Left renal pelvis (tissue), 4 donors: Measurements from ENCODE around the gene C6. TPM values are rescaled to one million over a fixed set of nuclear protein-coding genes. Genes with fewer than 3 reads are reported as not detected.
"Not testable (repeated sequence)": the region's sequence is repeated elsewhere in the genome, so short reads cannot be mapped to it uniquely, and the experiment has no call there.

Experiments used
- DNase-seq, 4 donors: peaks; one replicate each; pipeline ENCODE4 v3.0.0-alpha.2; 2013; ENCODE audit warnings: low read depth in 4 of 4, low spot score in 3 of 4
- polyA plus RNA-seq, 4 donors: library from polyadenylated mRNA; unstranded; fragments of 120-200 nt; gene quantifications; one replicate each; pipeline ENCODE4 v1.2.1, GENCODE V29; 2013; ENCODE audit not compliant: insufficient read length in 4 of 4

C6 gene
- 1 to 10 TPM in 3 of 4 donors, under 1 TPM in 1; 0.44 to 3.4 (median 2.3) TPM for polyA plus RNA-seq

DNA sequence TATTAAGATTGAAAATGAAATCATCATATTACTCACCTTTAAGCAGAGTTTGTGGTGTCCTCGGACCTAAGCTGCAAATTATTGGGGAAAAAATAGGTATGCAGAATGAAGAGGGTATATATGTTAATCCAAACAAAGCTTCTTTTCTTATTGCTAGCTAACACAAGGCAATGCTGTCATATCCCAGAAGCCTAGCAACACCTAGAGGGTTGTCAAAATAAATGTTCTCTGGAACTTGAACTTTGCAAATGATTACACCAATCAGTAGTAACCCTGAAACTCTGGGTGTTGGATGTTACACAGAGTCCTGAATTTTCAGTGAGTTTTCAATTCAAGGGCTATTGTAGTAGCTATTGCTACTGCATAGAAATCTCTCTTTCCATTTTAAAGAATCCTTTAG is at the start of gene C6:
TSS of gene C6 (minus strand) at position 193 of the 400 bp plus-strand sequence. CDS start 10,302 bp downstream, outside the sequence.
- DNase-seq: no peak

DNA sequence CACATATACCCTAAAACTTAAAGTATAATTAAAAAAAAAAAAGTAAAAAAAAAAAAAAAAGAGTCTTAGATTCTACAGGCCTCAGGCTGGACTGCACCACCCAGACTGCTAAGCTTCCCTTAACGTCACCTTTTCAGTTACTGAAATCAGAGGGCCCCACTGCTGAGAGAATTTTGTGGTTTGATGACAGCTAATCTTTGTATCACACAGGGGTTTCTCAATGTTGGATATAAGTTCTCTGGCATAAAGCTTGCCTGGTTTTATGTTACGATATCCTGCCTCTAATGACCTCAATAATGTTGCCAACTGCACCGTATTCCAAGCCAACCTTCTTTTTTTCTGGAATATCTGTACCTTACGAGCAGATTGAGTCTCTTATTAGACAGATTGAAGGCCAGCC is 43.1 kb upstream of the C6 start:
- no peak for DNase-seq

DNA sequence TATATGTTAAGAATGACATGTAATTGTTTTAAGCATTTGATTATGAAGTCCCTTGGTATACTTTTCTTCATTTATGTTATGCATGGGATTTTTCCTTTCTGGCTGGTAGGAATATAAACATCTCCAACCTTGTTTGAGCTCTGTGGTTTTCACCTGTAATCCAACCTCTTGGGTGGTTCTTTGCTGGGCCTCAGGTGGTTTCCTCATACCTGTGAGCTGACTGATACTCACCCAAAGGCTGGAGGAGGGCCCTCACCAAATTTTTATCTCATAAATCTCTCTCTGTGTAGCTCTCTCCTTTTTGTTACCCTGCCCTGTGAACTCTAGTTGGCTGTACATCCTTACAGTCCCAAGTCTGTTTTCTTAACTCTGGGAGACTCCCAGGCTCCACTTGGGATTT is 39.8 kb upstream of the C6 start:
- no peak for DNase-seq

DNA sequence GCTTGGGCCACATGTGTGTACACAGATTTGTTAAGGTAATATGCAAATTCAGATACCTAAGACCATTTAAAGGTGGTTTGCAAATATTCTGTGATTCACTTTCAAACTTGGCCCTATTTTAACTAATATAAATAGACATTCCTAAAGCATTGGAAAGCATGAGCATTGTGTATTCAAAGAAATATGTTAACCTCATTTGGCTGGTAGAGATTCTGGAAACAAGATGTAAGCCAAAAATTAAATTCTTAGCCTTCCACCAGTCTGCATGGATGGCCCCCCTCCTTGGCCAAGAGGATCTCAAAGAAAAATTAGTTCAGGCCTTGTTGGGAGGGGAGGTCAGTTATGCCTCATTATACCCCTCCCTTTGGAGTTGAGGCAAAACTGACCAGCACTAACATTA is 38.7 kb upstream of the C6 start:
- no peak for DNase-seq

DNA sequence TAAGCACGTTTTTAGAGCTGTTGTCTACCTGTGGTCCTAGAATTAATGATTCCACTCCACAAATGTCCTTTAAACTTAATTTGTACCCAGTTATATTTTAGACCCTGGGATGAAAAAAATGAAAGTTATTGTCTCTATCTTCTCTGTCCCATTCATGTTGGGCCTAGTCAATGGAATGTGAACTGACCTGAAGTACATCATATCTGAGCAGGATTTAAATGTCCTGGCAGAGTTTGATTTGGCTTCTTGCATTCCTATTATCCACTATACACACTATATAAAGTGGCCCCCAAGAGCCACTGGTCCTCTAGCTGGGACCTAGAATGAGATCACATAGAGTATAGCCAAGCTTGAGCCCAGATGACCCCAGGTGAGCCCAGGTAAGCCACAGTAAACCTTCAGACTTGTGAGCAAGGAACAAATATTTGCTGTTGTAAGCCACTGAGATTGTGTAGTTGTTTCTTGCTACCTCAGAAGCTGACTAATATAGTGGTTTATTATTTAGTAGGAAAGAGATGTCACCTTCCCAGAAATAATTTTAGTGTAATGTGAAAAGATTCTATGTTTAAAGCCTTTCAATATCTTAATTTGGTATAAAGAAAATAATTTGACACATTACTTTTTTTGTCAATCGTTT is 37.1 kb upstream of the C6 start:
- no peak for DNase-seq

DNA sequence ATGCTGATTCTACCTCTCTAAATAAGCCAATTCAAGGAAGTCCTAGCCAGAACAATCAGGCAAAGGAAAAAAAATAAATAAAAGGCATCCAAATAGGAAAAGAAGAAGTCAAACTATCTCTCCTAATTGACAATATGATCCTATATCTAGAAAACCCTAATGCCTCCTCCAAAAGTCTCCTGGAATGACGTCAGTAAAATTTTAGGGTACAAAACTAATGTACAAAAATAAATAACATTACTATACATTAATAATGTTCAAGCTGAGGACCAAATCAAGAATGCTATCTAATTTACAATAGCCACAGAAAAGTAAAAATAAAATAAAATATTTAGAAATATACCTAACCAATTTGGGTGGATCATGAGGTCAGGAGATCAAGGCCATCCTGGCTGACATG is 33.8 kb upstream of the C6 start:
- DNase-seq: no peak

DNA sequence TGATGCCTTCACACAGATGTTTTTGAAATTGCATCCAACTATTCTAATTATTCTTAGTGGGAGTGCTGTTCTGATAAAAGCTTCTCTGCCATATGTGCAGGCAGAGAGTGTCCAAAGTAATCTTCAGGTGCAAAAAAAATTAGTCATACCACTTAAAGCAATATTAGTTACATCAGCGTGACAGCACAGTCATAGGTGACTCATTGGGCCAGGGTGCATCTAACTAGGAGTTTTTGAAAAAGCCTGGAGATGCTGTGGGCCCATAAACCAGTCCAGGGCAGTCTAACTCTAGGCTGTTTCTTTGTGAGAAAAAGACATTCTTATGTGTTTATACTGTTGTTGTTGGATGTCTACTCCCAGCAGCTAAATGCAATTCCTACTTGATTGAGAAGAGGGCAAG is 33.0 kb upstream of the C6 start:
- no peak for DNase-seq

DNA sequence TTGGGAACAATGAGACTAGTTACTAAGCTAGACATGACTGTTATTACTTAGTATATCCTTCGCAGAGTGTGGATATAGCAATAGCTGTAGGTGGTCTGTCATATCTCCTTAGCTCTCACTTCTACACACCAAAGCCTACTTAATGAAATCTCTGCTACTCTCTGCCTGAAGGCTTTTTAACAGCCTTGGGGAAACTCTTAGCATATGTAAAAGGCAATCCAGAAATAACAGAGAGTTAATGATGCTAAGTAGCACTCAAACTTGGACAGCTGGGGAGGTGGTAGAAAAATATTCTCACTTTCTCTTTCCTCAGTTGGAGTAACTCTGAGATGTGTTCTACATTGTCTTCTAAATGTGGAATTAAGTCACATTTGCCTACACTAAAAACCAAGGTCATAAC is 30.2 kb upstream of the C6 start:
- no peak for DNase-seq

DNA sequence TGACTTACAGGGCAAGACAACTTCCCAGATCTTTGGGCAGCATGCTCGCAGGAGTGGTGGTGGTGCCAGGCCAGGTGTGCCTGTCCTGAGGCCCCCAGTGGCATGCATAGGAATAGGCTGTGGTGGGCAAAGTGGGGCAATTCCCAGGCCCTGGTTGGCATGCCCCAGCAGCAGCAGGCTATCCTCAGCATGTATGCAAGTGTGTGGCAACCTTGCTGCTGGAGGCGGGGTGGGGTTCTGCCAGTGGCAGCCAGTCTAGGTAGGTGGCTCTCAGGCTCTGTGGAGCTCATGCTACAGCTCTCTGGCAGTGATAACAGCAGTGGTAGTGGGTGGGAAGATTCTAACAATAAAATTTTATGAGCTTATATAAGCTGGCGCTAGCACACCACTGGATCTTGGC is 27.7 kb upstream of the C6 start:
- no peak for DNase-seq

DNA sequence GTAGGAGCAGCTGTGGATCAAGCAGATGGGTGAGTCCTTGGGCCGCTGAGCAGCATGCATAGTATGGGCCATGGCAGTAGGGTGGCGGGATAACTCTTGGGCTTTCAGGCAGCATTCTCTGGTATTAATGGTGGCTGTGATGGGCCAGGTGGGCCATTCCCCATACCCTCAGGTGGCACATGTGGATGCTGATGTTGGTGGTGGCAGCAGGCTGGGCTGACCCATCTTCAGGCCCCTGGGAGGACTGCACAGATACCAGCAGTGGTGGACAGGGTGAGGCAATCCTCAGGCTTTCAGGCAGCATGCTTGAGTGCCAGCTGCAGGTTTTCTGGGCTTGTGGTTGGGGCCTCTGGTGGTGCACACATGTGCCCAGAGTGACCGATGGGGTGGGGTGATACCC is 27.1 kb upstream of the C6 start:
- DNase-seq: no peak

DNA sequence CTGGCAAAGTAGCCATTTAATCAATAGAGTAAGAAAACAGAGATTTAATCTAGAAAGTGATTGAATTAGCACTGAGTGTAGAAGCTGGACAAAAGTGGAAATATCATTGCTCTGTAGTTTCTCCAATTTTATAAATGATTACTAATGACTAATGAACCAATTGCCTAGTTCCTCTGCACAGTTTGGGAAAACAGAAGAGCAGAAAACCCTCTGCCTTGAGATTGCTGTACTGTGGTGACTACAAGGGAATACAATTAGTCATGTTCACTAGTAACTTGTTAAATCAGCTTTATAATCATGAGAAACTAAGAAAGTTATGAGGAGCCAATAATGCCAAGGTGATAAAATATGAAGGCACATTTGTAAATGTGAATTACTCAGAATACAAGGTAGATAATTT is 21.1 kb upstream of the C6 start:
- DNase-seq: no peak

DNA sequence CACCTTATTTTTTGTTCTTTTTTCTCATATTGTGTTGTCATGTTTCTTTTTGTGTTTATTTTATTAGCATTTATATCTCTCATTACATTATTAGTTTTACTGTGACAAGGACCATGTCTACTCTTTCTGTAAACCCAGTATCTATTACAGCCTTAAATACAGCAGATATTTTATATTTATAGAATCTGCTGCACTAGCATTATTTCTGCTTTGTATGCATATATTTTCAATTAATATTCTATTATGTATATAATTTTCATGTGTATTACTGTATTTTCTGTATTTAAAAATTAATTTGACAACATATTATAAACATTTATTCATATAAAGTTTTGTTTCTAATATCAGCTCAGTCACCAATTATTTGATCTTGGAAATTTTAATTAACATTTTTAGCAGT is 19.5 kb upstream of the C6 start:
- DNase-seq: no peak

DNA sequence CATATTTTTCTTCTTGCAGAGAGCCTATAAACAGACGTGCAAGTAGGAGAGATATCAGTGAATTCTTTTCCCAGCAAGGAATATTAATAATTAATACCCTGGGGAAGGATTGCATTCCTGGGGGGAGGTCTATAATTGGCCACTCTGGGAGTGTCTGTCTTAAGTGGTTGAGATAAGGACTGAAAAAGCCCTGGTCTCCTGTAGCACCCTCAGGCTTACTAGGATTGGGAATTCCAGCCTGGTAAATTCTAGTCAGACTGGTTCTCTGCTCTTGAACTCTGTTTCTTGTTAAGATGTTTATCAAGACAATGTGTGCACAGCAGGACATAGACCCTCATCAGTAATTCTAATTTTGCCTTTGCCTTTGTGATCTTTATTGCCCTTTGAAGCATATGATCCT is 16.9 kb upstream of the C6 start:
- not testable (repeated sequence) for DNase-seq

DNA sequence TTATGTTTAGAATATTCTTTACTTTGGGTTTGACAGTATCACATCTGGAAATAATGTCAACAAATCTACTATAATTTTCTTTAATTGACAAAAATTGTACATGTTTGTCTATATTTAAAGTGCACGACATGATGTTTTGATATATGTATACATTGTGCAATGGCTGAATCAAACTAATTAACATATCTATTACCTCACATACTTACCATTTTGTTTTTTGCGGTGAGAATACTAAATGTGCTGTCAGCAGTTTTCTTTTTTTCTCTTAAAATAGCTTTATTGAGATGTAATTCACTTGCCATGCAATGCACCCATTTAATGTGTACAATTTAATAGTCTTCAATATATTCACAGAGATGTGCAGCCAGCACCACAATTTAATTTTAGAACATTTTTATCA is 10.6 kb upstream of the C6 start:
- no peak for DNase-seq

DNA sequence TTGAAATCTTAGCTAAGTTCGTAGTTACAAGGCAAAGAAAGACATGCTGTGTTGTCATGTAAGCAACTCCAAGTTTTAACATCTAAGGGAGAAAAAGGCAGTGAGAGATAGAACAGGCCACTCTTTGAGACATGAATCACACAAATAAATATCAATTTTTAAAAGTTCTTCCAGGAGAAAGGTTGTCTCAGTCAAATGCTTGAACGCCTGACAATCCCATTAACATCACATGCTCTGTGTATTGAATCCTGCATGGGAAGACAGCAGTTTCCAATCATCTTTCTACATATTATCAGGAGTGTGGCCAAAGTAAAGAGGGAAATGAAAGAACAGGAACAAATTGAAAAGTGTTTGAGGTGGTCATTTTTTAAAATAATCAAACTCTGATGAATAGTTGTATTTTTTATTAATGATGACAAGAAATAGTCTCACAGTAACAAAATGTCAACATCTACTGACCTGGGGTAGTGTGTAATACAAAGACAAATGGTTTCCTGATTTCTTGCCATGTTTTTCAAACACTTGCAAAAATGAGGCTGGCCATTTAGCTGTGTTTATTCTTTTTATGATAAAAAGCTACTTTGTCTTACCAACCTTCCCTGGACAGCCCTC is 6.4 kb upstream of the C6 start:
- DNase-seq: no peak

DNA sequence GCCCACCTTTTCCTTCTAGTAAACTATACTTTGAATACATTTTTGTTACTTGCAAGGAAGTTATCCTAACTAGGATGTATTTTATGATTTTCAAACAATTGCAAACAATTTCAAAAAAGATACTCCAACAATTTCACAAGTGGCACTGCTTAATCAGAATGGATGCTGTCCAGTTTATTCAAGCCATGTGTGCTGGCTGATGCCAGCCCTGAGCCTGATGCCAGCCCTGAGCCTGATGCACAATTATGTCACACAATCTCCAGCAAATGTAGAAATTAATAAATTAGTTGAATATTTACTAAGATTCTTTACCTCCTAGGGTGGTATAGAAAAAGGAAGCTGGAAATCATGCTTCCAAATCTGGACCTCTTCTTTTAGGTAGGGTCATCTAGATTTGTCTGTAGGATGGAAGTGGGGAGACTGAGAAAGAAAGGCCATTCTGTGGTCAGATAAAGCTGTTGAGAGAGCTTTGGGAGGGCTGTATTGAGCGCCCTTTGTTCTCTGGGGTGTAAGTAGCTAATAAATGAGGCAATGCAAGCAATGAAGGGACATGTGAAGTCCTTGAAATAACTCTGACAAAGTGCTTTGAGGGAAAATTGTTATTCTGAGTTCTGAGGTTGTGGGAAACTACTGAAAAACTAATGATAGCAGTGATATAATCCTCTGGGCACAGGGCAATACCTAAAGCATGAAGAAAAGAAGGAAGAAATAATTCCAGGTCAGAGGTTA is 5.8 kb upstream of the C6 start:
- no peak for DNase-seq

DNA sequence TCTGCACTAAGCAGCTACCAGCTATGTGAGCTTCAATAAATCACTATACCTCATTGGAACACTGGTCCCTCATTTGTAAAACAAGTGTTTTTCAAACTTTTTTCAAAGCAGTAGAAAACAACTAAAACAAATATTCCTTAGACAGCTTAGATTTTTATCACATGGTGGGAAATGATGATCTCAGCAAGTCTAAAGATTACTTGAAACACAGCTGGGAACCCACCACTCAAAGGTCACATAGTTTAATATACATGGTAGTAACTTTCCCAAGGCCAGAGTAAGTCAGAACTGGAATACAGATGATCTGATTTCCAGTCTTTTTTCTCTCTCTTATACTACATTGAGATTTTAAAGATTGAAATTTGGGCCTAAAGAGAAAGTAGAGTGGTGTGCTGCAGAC is 850 bp upstream of the C6 start:
- no peak for DNase-seq

DNA sequence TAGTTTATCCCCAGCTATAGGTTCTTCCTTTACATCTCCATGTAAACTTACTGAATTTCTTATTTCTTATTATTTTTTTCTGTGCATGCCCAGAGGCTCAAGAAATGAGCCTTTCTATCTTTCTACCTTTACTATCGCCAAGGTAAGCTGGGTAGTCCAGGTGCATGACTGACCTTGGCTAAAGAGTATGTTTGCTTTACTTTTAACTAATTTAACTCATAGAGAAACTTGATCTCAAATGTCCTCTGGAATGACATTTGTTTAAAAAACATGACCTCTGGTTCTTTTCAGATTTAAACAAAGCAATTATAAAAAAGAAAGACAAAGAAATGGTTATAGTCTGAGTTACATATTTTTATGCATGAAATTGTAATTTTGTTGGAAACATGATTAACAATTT is 397 bp downstream of the C6 start:
- DNase-seq: no peak

DNA sequence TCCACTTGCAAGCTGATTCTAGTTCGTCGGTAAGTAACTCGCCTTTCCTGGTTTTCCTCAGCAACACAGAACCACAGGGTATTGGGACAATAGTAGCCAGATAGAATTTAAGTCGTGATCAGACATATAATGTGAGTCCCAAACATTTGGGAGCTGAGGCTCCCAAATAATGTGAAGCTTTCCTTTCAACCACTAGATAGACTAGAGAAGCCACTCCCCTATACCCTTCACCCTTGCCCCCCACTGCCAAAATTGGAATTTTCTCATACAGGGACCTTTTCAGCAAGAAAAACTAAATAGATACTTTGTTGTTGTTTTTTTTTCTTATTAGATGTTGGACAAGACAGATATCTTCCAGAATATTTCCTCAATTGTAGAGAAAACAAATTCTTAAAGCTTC is 1.9 kb downstream of the C6 start:
- no peak for DNase-seq

DNA sequence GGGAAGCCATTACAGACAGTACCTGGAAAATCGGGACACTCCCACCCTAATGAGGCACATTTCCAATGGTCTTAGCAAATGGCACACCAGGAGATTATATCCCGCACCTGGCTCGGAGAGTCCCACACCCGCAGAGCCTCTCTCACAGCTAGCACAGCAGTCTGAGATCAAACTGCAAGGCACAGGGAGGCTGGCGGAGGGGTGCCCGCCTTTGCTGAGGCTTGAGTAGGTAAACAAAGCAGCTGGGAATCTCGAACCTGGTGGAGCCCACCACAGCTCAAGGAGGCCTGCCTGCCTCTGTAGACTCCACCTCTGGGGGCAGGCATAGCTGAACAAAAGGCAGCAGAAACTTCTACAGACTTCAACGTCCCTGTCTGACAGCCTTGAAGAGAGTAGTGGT is 7.9 kb downstream of the C6 start:
- not testable (repeated sequence) for DNase-seq

DNA sequence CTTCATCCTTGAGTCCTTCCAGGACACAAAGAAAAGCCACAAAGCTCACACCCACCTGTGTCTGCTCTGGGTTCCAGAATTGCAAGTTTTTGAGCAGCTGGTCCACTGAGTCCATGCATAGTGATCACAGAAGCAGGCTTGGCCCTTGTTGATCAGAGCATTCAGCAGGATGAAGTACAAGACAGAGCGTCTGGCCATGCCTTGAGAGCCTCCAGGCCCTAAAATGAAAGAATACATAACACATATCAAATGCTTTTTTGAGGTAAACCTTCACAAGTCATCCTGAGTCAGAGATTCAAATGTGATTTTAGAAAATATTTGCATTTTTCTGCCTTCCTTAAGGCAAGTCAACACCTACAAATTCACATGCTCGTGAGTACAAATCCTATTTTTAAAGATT is 10.3 kb downstream of the C6 start:
- DNase-seq: no peak

DNA sequence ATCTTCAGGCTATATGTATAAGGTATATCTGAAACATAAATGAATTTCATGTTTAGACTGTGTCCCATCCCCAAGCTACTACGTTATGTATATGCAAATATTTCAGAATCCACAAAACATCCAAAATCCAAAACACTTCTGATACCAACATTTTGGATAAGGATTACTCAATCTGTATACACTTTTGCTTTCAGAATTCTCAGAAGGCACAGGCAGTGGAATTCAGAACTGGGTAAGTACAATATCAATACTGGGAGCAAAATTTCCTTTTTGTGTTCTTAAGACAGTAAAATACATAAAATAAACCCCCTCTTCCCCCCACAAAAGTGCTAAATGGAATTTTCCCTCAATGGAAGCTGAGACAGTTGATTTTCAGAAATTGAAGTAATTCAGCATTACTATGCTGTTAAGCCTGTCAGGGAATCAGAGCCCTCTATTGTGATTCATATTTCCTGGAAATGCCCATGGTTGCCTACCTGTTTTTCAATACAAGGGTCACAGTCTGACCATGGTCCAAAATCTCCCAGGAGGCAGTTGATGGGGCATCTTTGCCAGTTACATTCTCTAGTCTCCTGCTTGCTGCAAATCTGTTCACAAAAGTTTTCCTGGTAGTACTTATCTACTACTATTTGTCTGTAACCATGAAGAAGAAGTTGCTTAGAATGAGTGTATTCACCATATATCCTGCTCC is 12.1 kb downstream of the C6 start:
- no peak for DNase-seq
